WTC11 (cell line): ENCODE data around the gene MORN1. TPM values are rescaled to one million over a fixed set of nuclear protein-coding genes. Genes with fewer than 3 reads are reported as not detected.

Source experiments
- total RNA-seq: library from RNA; stranded (reverse); gene quantifications from 3 replicates; pipeline ENCODE4 v1.2.3, GENCODE V29; 2021

MORN1 gene
- total RNA-seq, 1 experiment from 2014 or later, result 14.5 TPM

Other genes with a start within 250 kb of the MORN1 start
- 133 to 151 TPM (median 150 TPM) in 3 replicates for gene FAAP20, start 196.8 kb downstream of the MORN1 start, total RNA-seq
- gene SKI, start 163.2 kb downstream of the MORN1 start, total RNA-seq, result 75.5 to 88.6 TPM (median 75.6 TPM) in 3 replicates
- 72.1 to 80.4 TPM (median 79.8 TPM) in 3 replicates for gene RER1, start 287 bp upstream of the MORN1 start, total RNA-seq
- 28.6 to 31.7 TPM (median 29.3 TPM) in 3 replicates for gene PEX10, start 21.0 kb upstream of the MORN1 start, total RNA-seq
- gene PLCH2, start 84.7 kb upstream of the MORN1 start, total RNA-seq, result 0.05 to 0.18 TPM (median 0.17 TPM) in 3 replicates
- 35.2 to 52.5 TPM (median 36.7 TPM) in 3 replicates for gene PANK4, start 135.0 kb upstream of the MORN1 start, total RNA-seq
- 0.21 to 0.23 TPM in 2 of 3 replicates, not detected in the other for gene HES5, start 138.7 kb upstream of the MORN1 start, total RNA-seq
- 0.73 to 1.1 TPM (median 0.87 TPM) in 3 replicates for gene TNFRSF14, start 164.8 kb upstream of the MORN1 start, total RNA-seq
- 47.8 to 51.1 TPM (median 50.3 TPM) in 3 replicates for gene PRXL2B, start 195.2 kb upstream of the MORN1 start, total RNA-seq
- gene MMEL1, start 241.5 kb upstream of the MORN1 start, total RNA-seq, result 0.55 to 0.64 TPM in 2 of 3 replicates, not detected in the other